ENCODE results near the gene PCDH12. TPM values are rescaled to one million over a fixed set of nuclear protein-coding genes. Genes with fewer than 3 reads are reported as not detected.

Gene PCDH12
- total and polyA plus RNA-seq, 10 of the 15 experiments (the other 5 are each of a cell fraction or from before 2014, with no cell fraction given), result 0.01 to 0.14 (median 0.06) TPM; not detected in 4

DNA sequence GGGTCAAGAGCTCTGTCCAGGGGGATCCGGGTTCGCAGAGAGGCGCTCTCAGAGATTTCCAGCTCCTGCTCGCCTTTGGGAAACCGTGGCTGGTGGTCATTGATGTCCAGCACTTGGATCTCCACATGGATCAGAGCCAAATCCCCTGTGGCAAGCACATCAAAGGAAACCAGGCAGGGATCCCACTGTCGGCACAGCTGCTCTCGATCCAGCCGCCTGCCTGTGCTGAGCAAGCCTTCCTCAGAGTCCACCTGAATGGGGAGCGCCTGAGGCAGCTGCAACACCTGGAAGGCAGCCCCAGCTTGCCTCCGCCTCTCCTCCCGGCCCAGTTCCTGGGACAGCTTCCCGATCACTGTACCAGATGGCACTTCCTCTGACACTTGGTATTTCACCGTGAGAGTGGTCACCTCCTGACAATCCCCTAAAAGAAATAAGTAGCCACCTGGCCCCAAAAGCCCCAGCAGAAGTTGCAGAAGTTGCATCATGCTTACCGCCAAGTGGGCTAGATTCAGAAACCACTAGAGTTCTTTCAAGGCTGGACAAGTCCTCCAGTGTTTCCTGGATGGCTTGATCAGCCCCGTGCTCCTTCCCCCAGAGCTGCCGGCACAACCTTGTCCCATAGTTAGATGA is 520 bp downstream of the PCDH12 start:
- no peak for ATAC-seq

DNA sequence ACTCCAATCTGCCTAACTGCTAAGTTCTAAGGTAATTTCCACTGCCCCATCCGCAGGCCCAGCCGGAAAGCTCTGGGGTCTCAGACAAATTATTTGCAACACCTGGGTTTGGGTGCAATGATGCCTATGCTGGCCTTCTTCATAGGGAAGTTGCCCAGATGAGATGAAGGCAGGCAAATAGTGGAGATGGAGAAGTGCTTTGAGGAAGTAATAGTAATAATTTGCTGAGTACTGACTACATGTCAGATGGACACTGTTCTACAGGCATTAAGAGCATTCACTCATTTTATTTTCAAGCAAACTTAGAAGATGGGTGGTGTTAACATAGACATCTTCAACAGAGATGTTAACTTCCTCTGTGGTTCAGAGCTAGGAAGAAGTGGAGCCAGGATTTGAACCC is 3.8 kb downstream of the PCDH12 start:
- no peak overlapping the region for H3K27ac ChIP-seq (ENCODE audit: control insufficient read depth, insufficient read depth)
- peaks cover 3% of the 10 kb centered on the region; the same call in 1 of the 2 replicates for H3K4me1 ChIP-seq (ENCODE audit: control insufficient read depth, insufficient read depth, low read length)
- H3K9me3 ChIP-seq (replicated peaks; ENCODE audit: control insufficient read depth, insufficient read depth, low read length), result no peaks in the 10 kb centered on the region
- intact Hi-C loops (cut with micrococcal nuclease; ENCODE audit: unreplicated experiment), result no loop called here
- no peaks in the 10 kb centered on the region for H3K79me2 ChIP-seq (ENCODE audit: control insufficient read depth, insufficient read depth, low read length)
- TF ChIP-seq FOXK2 (IDR thresholded peaks at IDR 0.05), result no peak
- no peak for TF ChIP-seq MYB (IDR thresholded peaks at IDR 0.05; ENCODE audit: borderline replicate concordance, low read depth, low read length)
- ATAC-seq (no peak), DNase-seq (ENCODE audit: low read depth, low spot score) (no peak), FAIRE-seq (no peak)
- in situ Hi-C loops (cut with MboI), result no loop called here
- ChIA-PET RAD21 (ENCODE audit: unreplicated experiment) (interaction anchor here (1.2 to 1.4 kb wide), 2 partner anchors 31 to 262 kb away, joined by 3 to 4 read pairs; partner anchors contain the start of gene DELE1), POLR2A (no interaction called here), CTCF (interaction anchor here (1.4 to 1.8 kb wide), 3 partner anchors 16 to 65 kb away, joined by 3 to 6 read pairs (median 4); partner anchors contain the start of gene RNF14), SMC1A (ENCODE audit: uncharacterized antibody, unreplicated experiment) (no interaction called here)
- no peaks in the 10 kb centered on the region for H3K27me3 ChIP-seq (replicated peaks in 1 of 2; ENCODE audit: control insufficient read depth in 2 of 2, insufficient read depth in 2 of 2, low read length in 1 of 2)
- H2AFZ ChIP-seq (ENCODE audit: control insufficient read depth, low read depth, low read length), result no peak overlapping the region
- no peak overlapping the region for H3K9ac ChIP-seq (ENCODE audit: control insufficient read depth, insufficient read depth, low read length)
- no peaks in the 10 kb centered on the region for H3K36me3 ChIP-seq (ENCODE audit: control insufficient read depth in 2 of 2, insufficient read depth in 2 of 2, low read length in 1 of 2)
- H3K4me2 ChIP-seq (ENCODE audit: control insufficient read depth, insufficient read depth), result no peak overlapping the region
- WGBS (ENCODE audit: insufficient coverage, insufficient replicate concordance, low lambda C conversion rate, missing lambda C conversion rate), result 86% methylated on average over 2 of the region's 2 CpGs
- no peaks in the 10 kb centered on the region for H4K20me1 ChIP-seq (ENCODE audit: control insufficient read depth, insufficient read depth)
- no peak overlapping the region for H3K4me3 ChIP-seq
- no TSS peak for BruUV-seq (replicated peaks)

More for the DNA sequence above, 520 bp downstream of the PCDH12 start:
- RAD21 ChIA-PET (ENCODE audit: unreplicated experiment), result interaction anchor here (1.3 kb wide), 1 partner anchor 266 kb away, joined by 5 read pairs; no protein-coding TSS in a partner anchor
- CTCF ChIA-PET, result interaction anchor here (0.9 to 5.2 kb wide), 7 partner anchors 12 to 266 kb away, joined by 3 to 101 read pairs (median 5); partner anchors contain the start of gene RNF14
- no peak overlapping the region for H2AFZ ChIP-seq (ENCODE audit: control insufficient read depth, low read depth, low read length)
- TF ChIP-seq, protein P1, sequence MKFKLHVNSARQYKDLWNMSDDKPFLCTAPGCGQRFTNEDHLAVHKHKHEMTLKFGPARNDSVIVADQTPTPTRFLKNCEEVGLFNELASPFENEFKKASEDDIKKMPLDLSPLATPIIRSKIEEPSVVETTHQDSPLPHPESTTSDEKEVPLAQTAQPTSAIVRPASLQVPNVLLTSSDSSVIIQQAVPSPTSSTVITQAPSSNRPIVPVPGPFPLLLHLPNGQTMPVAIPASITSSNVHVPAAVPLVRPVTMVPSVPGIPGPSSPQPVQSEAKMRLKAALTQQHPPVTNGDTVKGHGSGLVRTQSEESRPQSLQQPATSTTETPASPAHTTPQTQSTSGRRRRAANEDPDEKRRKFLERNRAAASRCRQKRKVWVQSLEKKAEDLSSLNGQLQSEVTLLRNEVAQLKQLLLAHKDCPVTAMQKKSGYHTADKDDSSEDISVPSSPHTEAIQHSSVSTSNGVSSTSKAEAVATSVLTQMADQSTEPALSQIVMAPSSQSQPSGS (IDR thresholded peaks at IDR 0.05; ENCODE audit: low read length), result no peak
- intact Hi-C loops (cut with micrococcal nuclease; ENCODE audit: unreplicated experiment) (no loop called here), in situ Hi-C loops (cut with MboI) (loop anchor here (5.0 kb wide), 1 partner anchor 265 kb away; no protein-coding TSS in a partner anchor)
- FAIRE-seq, result no peak
- no peak for DNase-seq (ENCODE audit: low read depth, low spot score)
- SMC1A ChIA-PET (ENCODE audit: uncharacterized antibody, unreplicated experiment), result interaction anchor here (0.8 to 1.6 kb wide), 2 partner anchors 12 to 68 kb away, joined by 3 to 5 read pairs; no protein-coding TSS in a partner anchor
- H3K27ac ChIP-seq (ENCODE audit: control insufficient read depth, insufficient read depth), result no peak overlapping the region
- POLR2A ChIA-PET, result interaction anchor here (2.5 kb wide), 1 partner anchor 12 kb away, joined by 8 read pairs; the partner anchor contains the start of gene RNF14
- 63% methylated on average over 16 of the region's 16 CpGs for WGBS (ENCODE audit: insufficient coverage, insufficient replicate concordance, low lambda C conversion rate, missing lambda C conversion rate)
- H3K27me3 ChIP-seq (replicated peaks in 1 of 2; ENCODE audit: control insufficient read depth in 2 of 2, insufficient read depth in 2 of 2, low read length in 1 of 2), result no peaks in the 10 kb centered on the region
- no peak overlapping the region for H3K4me2 ChIP-seq (ENCODE audit: control insufficient read depth, insufficient read depth)
- no TSS peak for BruUV-seq (replicated peaks)
- H3K9ac ChIP-seq (ENCODE audit: control insufficient read depth, insufficient read depth, low read length), result no peak overlapping the region
- H4K20me1 ChIP-seq (ENCODE audit: control insufficient read depth, insufficient read depth), result no peaks in the 10 kb centered on the region
- H3K36me3 ChIP-seq (ENCODE audit: control insufficient read depth in 2 of 2, insufficient read depth in 2 of 2, low read length in 1 of 2), result no peaks in the 10 kb centered on the region
- no peaks in the 10 kb centered on the region for H3K79me2 ChIP-seq (ENCODE audit: control insufficient read depth, insufficient read depth, low read length)
- H3K4me3 ChIP-seq, result no peak overlapping the region
- H3K9me3 ChIP-seq (replicated peaks; ENCODE audit: control insufficient read depth, insufficient read depth, low read length), result no peaks in the 10 kb centered on the region
- peaks cover 3% of the 10 kb centered on the region; the same call in 1 of the 2 replicates for H3K4me1 ChIP-seq (ENCODE audit: control insufficient read depth, insufficient read depth, low read length)
